Dermis blood vessel endothelial cell (primary cell): ENCODE measurements around the gene GGCX. TPM values are rescaled to one million over a fixed set of nuclear protein-coding genes. Genes with fewer than 3 reads are reported as not detected.
"Not testable (repeated sequence)": the region's sequence is repeated elsewhere in the genome, so short reads cannot be mapped to it uniquely, and the experiment has no call there.

Source experiments
- DNase-seq: peaks from one replicate; pipeline ENCODE4 v3.0.0; 2010
- total RNA-seq: library from RNA; depleted of rRNA; stranded (reverse); fragments of >200 nt; gene quantifications from 2 replicates; pipeline ENCODE4 v1.2.3, GENCODE V29; 2014

The GGCX gene
- total RNA-seq, 1 donor from 2014 or later: 58.7 TPM

- DNase-seq: no peak
Observed at GRCh38 chr2:85566265-85566664, 5.0 kb upstream of the GGCX start.

- DNase-seq: no peak
Observed at GRCh38 chr2:85564144-85564563, 2.9 kb upstream of the GGCX start.

- DNase-seq: no peak
Observed at GRCh38 chr2:85560812-85561279, 447 bp downstream of the GGCX start.

GRCh38 chr2:85560403-85560726, 928 bp downstream of the GGCX start:
- DNase-seq: not testable (repeated sequence)

- no peak for DNase-seq
Observed at GRCh38 chr2:85558160-85558559, 3.1 kb downstream of the GGCX start.

- no peak for DNase-seq
Observed at GRCh38 chr2:85557130-85557529, 4.2 kb downstream of the GGCX start.

- no peak for DNase-seq
Observed at GRCh38 chr2:85554980-85555612, 6.2 kb downstream of the GGCX start.

GRCh38 chr2:85553184-85553583, 8.1 kb downstream of the GGCX start:
- DNase-seq: no peak

GRCh38 chr2:85551698-85552678, 9.3 kb downstream of the GGCX start:
- DNase-seq: peak; percentile 90

- DNase-seq: no peak
Observed at GRCh38 chr2:85550486-85550885, 10.8 kb downstream of the GGCX start.

- DNase-seq: peak; percentile 48
Observed at GRCh38 chr2:85549826-85550225, 11.5 kb downstream of the GGCX start.

GRCh38 chr2:85549095-85549494, 12.2 kb downstream of the GGCX start:
- no peak for DNase-seq

- no peak for DNase-seq
Observed at GRCh38 chr2:85548608-85548900, 12.7 kb downstream of the GGCX start.

GRCh38 chr2:85547859-85548607, 13.3 kb downstream of the GGCX start:
- DNase-seq: no peak

- no peak for DNase-seq
Observed at GRCh38 chr2:85547089-85547858, 14.0 kb downstream of the GGCX start.

- DNase-seq: no peak
Observed at GRCh38 chr2:85545780-85546240, 15.5 kb downstream of the GGCX start.

GRCh38 chr2:85544915-85545779, 16.1 kb downstream of the GGCX start:
- not testable (repeated sequence) for DNase-seq

- not testable (repeated sequence) for DNase-seq
Observed at GRCh38 chr2:85544254-85544691, 17.0 kb downstream of the GGCX start.

- DNase-seq: no peak
Observed at GRCh38 chr2:85542777-85543176, 18.5 kb downstream of the GGCX start.

GRCh38 chr2:85541753-85542457, 19.4 kb downstream of the GGCX start:
- no peak for DNase-seq

GRCh38 chr2:85541262-85541661, 20.0 kb downstream of the GGCX start:
- DNase-seq: no peak
